H1 (cell line): ENCODE data around the gene SYT17. TPM values are rescaled to one million over a fixed set of nuclear protein-coding genes. Genes with fewer than 3 reads are reported as not detected.

Experiments
- CHD1 ChIP-seq: IDR thresholded peaks from 2 replicates; pipeline ENCODE4 v1.6.1; 2012; ENCODE audit warnings: low read depth, low read length, improper control_type of control experiment
- CHD7 ChIP-seq: fragments of 300-600 bp; sonication (generic); IDR thresholded peaks from 2 replicates; pipeline ENCODE4 v1.7.1; 2012; ENCODE audit warnings: low read length, moderate library complexity, mild to moderate bottlenecking, inconsistent platforms; ENCODE audit not compliant: insufficient replicate concordance
- HDAC2 ChIP-seq, 2 experiments: fragments of 300-600 bp in 1 of 2; sonication (generic) in 1 of 2; IDR thresholded peaks; 2 replicates each; pipeline ENCODE4 v1.6.1; 2011 to 2012; ENCODE audit warnings: low read depth in 2 of 2, low read length in 2 of 2, mild to moderate bottlenecking in 2 of 2, moderate library complexity in 2 of 2, borderline replicate concordance in 1 of 2, inconsistent platforms in 1 of 2
- KDM5A ChIP-seq: fragments of 200-600 bp; IDR thresholded peaks from 2 replicates; pipeline ENCODE4 v1.7.1; 2012; ENCODE audit warnings: mild to moderate bottlenecking, low read length, inconsistent platforms, mixed read lengths
- POLR2A ChIP-seq, 2 experiments: IDR thresholded peaks; 1 replicate in 1 of 2; 2 replicates in 1 of 2; pipeline ENCODE4 v1.6.1; 2011; ENCODE audit warnings: low read depth in 2 of 2, low read length in 2 of 2, mild to moderate bottlenecking in 2 of 2; ENCODE audit errors: control extremely low read depth in 1 of 2
- polyA plus RNA-seq, 7 experiments: library from polyadenylated mRNA; depleted of rRNA in 3 of 7; stranded (reverse) in 5 of 7; unstranded in 2 of 7; fragments of >200 nt in 5 of 7; fragments of 200-250 nt in 2 of 7; gene quantifications; 1 replicate in 5 of 7; 2 replicates in 1 of 7; 4 replicates in 1 of 7; pipeline versions ENCODE4 v1.2.1 to v1.2.3, GENCODE V29; 2011 to 2013; ENCODE audit warnings: missing spikeins in 2 of 7, mixed read lengths in 2 of 7
- total RNA-seq: library from RNA; stranded (reverse); fragmentation: NEBNext Ultra II Directional; extraction: Animal tissue kit (Norgen Biotek cat#: 25700); gene quantifications from 2 replicates; pipeline ENCODE4 v1.2.1, GENCODE V29; 2021

The SYT17 gene
- total and polyA plus RNA-seq, 2 of the 8 experiments (the other 6 are each of a cell fraction or from before 2014, with no cell fraction given): 5.8 to 18.1 TPM

- no peak for TF ChIP-seq CHD1
- TF ChIP-seq KDM5A: no peak
- no peak for TF ChIP-seq HDAC2 (IDR thresholded peaks at IDR 0.05; ENCODE audit: borderline replicate concordance in 1 of 2, low read depth in 2 of 2, low read length in 2 of 2)
- no peak for TF ChIP-seq CHD7
- TF ChIP-seq POLR2A (IDR thresholded peaks at IDR 0.05; ENCODE audit: control extremely low read depth in 1 of 2, low read depth in 2 of 2, low read length in 2 of 2): no peak
Observed at GRCh38 chr16:19225651-19226050, 57.6 kb downstream of the SYT17 start (continued).
